A172 (cell line): Measurements from ENCODE around the gene LENEP. TPM values are rescaled to one million over a fixed set of nuclear protein-coding genes. Genes with fewer than 3 reads are reported as not detected.

Experiments
- DNase-seq: peaks from one replicate; pipeline ENCODE4 v3.0.0-alpha.2; 2015; ENCODE audit warnings: low spot score
- total RNA-seq: library from RNA; depleted of rRNA; stranded (reverse); fragments of >200 nt; shearing (Covaris generic); gene quantifications from 2 replicates; pipeline ENCODE4 v1.2.3, GENCODE V29; 2014; rRNA removed

The LENEP gene
- total RNA-seq, 1 experiment from 2014 or later, result not detected

DNA sequence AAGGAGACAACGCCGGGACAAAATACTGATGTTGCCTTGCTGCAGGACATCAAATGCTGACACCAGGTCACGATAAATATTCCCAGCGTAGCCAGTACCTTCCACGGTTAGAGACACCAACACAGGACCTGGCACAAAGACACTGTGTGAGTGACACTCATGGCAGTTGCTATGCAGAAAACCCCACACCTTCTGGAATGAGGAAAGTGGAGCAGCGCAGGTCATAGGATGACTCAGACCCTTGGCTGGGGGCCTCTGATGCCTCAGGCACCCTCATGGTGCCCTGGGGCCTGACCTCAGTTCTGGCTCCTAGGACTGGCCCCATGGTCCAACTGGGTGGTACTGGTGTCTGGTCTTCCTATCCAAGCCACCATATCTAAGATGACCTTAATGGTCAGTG is 33.2 kb downstream of the LENEP start:
- DNase-seq, result peak; percentile 56

DNA sequence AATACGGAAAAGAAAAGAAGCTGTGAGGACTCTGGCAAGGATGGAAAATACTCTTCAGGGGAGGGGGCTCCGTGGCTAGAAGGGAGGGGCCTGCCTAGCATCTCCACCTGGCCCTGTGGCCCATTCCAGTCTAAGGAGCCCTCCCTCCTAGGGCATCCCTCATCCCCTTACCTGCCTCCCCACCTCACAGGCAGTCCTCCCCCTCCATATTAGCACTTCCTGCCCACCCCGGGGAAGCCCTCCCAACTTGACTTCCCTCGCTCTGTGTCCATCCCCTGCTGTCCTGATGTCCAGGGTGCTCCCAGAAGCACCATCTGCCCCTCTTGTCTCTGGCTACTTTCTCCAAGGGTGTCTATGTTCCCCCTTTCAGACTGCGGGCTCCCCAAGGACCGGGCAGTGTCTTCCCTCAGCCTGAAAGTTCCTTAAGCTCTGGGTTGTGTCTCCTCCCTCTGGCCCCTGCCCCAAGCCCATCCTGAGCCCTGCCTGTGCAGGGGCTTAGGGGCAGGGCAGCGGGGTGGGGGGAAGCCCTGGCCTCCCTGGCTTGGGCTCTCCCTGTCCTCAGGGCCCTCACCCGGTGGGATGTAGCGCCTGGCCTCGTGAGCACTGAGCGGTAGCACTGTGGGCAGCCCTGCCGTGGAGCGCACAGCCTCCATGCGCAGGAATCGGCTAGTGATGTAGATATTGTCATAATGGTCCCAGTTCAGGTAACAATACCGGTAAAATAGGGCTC is 36.3 kb downstream of the LENEP start:
- DNase-seq, result no peak

DNA sequence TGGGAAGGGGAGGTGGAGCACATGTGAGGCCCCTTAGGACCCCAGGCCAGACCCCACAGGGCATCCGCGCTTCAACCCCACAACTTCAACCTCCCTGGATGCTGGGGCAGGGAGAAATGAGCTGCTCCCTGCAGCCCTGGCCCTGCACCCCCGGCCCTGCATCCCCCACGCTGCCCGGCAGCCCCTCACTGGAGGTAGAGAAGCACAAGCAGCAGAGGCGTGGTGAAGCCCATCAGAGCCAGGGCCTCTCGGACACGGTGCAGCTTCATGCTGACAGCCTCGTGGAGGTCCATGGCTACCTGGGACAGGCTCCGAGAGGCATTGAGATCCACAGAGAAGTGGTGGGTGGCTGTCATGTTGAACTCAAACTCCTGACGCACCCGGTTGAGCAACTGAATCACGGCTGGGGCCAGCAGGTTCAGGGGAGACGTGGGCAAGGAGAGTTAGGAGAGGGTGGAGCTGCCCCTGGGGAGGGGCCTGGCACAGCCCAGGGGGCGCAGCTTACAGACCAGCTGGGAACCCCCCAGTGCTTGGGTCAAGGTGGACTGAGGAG is 36.9 kb downstream of the LENEP start:
- DNase-seq, result no peak

DNA sequence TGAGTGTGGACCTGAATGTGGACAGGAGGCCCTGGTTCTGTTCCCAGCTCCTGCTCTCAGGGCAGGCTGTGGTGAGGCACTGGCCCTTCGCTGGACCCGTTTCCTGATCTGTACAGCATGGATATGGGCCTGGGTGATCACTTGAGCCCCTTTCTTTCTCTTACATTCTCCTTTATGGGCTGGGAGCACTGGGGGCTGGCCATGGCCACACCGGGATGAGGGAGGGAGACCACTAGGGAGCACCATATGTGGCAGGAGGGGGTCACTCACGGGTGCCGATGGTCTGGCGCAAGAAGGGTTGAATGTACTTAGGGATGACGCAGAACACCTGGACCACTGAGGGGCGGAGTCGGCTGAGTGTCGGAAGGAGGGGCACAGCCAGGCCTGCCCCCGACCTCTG is 37.5 kb downstream of the LENEP start:
- no peak for DNase-seq

DNA sequence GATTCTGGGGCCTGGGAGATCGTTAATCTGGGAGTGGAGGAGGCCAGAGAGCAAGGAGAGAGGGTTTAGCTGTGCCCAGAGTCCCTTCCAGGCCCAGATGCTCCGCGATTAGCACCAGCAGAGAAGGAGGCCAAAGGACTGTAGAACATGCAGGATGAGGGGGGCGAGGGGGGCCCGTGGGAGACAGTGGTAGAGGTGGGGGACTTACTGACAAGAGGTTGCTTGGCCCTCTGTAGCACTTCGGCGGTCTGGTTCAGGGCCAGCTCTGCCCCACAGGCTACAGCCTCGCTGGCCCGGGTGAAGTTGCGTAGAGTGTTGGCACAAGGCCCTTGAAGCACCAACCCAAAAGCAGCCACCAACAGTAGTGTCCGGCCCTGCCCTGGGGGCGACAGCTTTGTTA is 39.5 kb downstream of the LENEP start:
- DNase-seq, result no peak

DNA sequence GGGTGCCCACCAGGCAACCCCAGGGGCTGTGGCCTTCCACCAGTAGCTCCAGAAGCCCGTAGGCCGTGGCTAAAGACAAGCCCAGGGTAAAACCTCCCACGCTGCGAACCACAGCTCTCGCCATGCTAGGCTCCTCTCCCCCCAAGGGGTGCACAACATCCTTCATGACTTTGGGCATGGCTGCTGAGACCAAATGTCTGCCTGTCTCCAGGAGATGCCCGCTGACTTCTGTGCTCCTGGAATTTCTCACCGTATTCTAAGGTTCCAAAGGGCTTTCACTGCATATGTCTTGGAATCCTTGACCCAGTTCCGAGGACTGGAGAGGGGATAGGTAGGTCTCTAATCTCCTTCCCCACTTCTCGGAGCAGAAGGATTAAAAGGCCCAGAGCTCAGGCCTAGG is 40.1 kb downstream of the LENEP start, which contains the start of the genes DCST1 and DCST2:
Gene DCST1, plus strand, starts transcription at position 301 of the 400 bp plus-strand sequence. CDS start 213 bp downstream, outside the sequence.
Gene DCST2, minus strand, starts transcription at position 258 of the 400 bp plus-strand sequence. Its CDS starts 80 bp downstream, at position 178.
- DNase-seq, result no peak

DNA sequence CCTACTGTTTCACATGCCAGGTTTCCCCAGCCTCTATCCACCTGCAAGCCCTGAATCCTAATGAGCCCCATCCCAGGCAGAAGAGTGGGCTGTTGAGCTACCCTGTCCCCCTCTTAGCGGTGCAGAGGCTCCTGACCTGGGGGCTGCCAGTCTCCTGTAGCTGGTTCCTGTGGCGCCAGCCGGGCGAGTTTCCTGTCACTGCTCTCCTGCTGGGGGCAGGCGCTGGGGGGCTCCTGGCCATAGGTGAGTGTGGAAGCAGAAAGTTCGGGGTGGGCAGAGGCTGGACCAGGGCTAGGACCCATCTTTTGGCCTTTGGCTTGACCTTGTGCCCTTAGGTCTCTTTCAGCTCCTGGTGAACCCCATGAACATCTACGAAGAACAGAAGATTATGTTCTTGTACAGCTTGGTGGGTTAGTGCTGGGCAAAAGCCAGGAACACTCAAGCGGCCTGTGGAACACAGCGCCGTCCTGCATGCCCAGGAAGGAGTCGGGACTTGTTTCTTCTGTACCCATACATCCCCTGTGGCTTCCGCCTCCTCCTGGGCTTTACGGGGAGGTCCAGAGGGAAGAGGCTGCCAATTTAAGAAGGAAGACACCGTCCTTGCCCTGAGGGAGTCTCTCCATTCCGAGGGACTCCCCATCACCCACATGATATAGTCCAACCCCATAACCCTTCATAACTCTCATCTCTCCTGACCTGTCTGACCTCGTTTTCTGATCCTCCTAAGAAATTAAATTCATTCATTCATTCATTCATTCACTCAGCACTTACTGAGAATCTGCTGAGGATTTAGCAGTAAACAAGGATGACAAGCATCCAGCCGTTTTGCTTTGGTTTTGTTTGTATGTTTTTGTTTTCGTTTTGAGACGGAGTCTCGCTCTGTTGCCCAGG is 41.2 kb downstream of the LENEP start:
- no peak for DNase-seq

DNA sequence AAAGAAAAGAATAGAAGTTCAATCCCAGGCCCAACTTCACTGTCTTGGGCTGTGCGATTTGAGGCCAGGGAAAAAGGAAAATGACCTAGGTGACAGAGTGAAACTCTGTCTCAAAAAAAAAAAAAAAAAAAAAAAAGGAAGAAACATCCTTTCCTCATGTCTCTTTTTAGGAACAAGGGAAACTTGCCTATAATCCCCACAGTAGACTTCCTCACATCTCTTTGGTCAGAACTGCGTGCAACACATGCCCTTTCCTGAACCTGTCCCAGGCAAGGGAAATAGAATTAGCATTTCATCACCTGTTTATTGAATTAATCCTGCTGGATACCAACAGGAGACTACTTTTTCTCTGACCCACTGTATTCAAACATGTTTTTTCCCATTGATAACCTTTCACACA is 42.5 kb downstream of the LENEP start:
- no peak for DNase-seq

DNA sequence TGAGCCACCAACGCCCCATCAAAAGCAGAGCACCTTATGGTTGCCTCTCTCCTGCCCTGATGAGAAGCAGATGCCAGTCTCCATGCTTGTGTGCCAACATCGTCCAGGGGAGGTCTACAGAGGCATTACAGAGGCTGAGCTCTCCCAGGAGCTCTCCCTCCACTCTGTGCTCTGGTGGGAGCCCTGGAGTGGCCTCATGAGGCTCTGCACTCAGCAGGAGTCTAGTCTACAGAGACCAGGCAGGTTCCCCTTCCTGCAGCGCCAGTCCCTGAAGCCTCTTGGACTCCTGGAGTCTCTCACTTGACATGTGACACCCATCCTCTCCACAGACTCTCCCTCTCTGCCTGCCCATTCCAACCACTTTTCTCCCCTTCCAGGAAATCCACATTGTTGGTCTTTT is 43.7 kb downstream of the LENEP start:
- no peak for DNase-seq

DNA sequence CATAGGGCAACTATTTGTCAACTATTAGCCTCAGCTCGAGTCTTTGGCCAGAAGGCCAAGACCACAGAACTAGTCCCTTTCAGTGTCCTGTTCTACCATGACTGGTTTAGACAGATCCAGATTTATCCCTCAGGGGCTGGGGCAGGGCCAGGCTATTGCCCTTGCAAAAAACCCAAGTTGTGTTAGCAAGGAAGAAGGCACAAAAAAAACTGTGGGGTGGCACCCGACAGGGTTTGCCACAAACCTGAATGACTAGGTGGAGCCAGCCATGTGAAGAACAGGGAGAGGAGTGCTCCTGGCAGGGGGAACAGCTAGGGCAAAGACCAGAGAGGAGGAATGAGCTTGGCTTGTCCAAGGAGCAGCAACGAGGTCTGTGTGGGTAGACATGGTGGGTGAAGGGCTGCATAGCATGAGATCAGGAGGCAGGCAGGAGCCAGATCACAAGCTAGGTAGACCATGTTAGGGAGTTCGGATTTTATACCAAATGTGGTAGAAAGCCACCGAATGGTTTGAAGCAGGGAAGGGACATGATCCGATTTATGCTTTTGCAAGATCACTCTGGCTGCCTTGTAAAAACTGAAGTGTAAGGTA is 44.6 kb downstream of the LENEP start:
- DNase-seq, result no peak

DNA sequence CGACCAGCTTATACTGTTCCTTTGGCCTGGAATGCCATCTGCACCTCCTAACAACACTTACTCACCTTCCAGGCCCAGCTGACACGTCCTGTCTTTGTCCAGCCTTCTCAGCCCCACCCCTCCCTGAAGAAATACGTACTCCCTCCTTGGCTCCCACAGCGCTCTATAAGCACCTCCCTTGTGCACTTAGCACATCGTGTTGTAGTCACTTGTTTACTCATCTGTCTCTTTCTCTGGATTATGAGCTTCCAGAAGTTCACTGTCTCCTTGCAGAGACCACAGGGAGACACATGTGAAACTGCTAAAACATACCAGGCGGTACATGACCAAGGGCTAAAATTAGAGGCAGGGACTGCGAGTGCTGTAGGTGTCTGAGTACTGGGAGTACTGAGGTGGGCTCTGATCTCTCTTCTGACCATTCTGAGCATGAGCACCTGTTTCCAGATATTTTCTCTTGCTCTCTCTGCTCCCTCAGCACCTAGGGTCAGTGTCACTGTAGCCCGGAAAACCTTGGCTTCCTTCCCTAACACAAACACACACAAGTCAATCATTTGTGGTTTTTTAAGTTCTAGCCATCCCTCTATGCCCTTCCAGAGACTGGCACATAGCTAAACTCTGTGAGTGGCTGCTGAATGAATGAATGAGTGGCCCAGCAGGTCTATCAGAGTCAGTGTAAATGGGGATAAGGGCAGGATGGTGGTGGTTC is 45.4 kb downstream of the LENEP start:
- DNase-seq, result peak; percentile 73

DNA sequence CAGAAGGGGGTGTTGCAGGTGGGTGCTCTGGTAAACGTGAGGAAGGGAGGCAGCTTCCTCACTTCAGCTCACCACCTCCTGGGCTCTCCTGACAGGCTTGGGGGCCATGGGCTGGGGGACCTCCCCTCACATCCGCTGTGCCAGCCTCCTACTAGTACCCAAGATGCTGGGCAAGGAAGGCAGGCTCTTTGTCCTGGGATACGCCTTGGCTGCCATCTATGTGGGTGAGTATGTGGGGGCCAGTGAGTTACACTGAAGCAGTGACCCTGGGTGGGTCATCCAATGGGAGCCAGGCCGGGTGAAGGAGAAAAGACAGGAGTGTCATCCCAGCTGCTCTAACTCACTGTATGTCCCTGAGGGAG is 45.9 kb downstream of the LENEP start:
- DNase-seq, result no peak

DNA sequence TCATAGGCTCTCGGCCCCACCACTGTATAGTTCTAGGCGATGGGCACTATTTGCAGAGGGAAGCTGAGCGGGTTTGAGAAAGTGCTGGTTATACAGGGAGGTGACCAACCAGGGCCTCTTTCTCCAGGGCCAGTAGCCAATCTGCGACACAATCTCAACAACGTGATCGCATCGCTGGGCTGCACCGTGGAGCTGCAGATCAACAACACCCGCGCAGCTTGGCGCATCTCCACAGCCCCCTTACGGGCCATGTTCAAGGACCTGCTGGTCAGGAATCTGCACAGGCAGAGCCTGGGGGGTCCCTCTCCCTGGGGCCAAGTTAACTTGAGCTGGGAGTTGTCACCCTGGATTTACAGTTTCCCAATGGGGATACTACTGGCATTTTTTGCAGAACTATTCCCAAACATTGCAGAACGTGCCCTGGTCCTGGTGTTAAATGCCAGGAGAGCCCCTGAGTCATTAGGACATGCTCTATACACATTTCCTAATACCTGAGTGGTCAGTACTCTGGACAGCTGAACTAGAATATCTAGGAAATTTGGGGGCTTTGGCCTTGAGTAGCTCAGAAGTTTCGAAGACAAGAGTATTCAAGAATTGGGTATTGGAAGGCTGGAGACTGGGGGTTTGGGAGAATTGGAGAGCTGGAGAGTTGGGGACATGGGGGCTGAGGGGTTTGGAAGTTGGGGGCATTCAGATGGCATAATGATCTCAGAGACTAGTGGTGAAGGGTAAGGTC is 47.1 kb downstream of the LENEP start:
- DNase-seq, result no peak

DNA sequence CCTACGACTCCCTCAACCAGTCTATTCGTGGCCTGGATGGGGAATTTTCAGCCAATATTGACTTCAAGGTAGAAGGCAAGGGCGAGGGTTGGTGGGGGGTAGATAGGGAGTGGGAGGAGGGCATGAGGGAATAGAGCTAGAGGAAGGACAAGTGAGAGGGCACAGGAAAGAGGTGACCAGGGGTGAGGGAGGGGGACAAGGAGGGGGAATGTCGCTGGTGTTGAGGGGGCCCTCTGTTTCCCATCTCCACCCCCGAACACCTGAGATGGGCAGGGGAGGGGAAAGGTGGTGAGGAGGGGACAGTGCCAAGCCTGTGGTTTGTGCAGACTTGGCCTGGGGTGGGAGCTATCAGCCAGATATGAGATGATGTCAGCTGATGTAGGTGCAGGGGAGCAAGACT is 49.4 kb downstream of the LENEP start:
- DNase-seq, result no peak

DNA sequence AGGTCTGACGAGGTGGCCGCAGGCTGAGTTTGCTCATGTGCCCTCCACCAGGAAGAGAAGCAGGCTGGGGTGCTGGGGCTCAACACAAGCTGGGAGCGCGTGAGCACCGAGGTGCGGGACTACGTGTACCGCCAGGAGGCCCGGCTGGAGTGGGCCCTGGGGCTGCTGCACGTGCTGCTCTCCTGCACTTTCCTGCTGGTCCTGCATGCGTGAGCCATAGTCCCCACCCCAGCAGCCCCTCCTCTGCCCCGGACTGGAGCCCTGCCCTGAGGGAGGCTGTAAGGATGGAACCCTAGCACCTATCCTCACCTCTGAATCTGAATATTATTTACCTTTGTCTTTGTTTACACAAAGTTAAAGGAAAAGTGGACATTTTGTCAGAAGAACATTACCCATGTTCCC is 49.9 kb downstream of the LENEP start:
- DNase-seq, result no peak

DNA sequence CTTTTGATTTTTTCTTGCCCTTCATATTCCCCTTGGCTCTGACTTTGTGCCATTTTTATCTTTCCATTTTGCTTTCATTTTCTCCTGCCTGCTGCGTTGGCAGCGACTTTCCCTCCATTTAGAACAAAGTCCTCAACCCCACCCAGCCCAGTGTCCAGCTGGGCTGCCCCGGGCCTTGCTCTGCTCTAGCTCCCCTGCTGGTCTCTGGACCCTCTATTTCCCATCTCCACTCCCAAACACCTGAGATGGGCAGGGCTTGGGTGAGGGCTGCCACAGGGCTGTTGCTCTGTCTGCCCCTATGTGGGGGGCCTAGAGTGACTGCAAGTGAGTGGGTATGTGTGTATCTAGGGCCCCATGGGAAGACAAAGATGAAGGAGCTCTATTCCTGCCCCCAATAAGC is 50.4 kb downstream of the LENEP start:
- DNase-seq, result no peak

Other genes with a start within 250 kb of the LENEP start
- gene KCNN3, start 123.3 kb upstream of the LENEP start, total RNA-seq, result 0.10 and 0.36 TPM in 2 replicates
- gene PMVK, start 56.9 kb upstream of the LENEP start, total RNA-seq, result 13.9 and 14.3 TPM in 2 replicates
- 51.0 and 89.4 TPM in 2 replicates for gene PBXIP1, start 37.5 kb upstream of the LENEP start, total RNA-seq
- 27.1 and 27.5 TPM in 2 replicates for gene PYGO2, start 31.8 kb upstream of the LENEP start, total RNA-seq
- gene SHC1, start 22.8 kb upstream of the LENEP start, total RNA-seq, result 292 and 357 TPM in 2 replicates
- gene CKS1B, start 18.9 kb upstream of the LENEP start, total RNA-seq, result 312 and 369 TPM in 2 replicates
- 63.5 and 65.9 TPM in 2 replicates for gene FLAD1, start 10.2 kb upstream of the LENEP start, total RNA-seq
- 27.3 and 29.5 TPM in 2 replicates for gene ZBTB7B, start 9.2 kb downstream of the LENEP start, total RNA-seq
- 0.90 TPM in 1 of 2 replicates, not detected in the other for gene DCST2, start 40.2 kb downstream of the LENEP start, total RNA-seq
- gene DCST1, start 40.2 kb downstream of the LENEP start, total RNA-seq, result not detected in 2 replicates
- 144 and 154 TPM in 2 replicates for gene ADAM15, start 57.7 kb downstream of the LENEP start, total RNA-seq
- gene EFNA4, start 70.2 kb downstream of the LENEP start, total RNA-seq, result 20.3 and 21.7 TPM in 2 replicates
- gene EFNA3, start 85.3 kb downstream of the LENEP start, total RNA-seq, result 1.5 and 2.5 TPM in 2 replicates
- 17.0 and 17.9 TPM in 2 replicates for gene EFNA1, start 134.3 kb downstream of the LENEP start, total RNA-seq
- 30.4 and 39.8 TPM in 2 replicates for gene SLC50A1, start 142.3 kb downstream of the LENEP start, total RNA-seq
- 37.4 and 116 TPM in 2 replicates for gene DPM3, start 146.9 kb downstream of the LENEP start, total RNA-seq
- 122 and 126 TPM in 2 replicates for gene KRTCAP2, start 179.7 kb downstream of the LENEP start, total RNA-seq
- 1.1 and 3.4 TPM in 2 replicates for gene TRIM46, start 180.3 kb downstream of the LENEP start, total RNA-seq
- 11.3 and 24.6 TPM in 2 replicates for gene THBS3, start 214.3 kb downstream of the LENEP start, total RNA-seq
- 85.8 and 110 TPM in 2 replicates for gene MTX1, start 215.1 kb downstream of the LENEP start, total RNA-seq